H1 (cell line): Measurements from ENCODE around the gene SLC10A6. TPM values are rescaled to one million over a fixed set of nuclear protein-coding genes. Genes with fewer than 3 reads are reported as not detected.

ENCODE experiments used
- CTCF ChIA-PET: fragments of 300-600 bp; sonication (Branson Sonifier 250); formaldehyde crosslinking; loops from one replicate; lab custom pipeline; 2021; ENCODE audit not compliant: partially characterized antibody; lab: Charles Lee
- POLR2A ChIA-PET: fragments of 300-600 bp; sonication (Branson Sonifier 250); formaldehyde crosslinking; loops from one replicate; lab custom pipeline; 2021; ENCODE audit warnings: inconsistent platforms; ENCODE audit not compliant: partially characterized antibody; lab: Charles Lee
- DNase-seq, 2 experiments: peaks; one replicate each; pipeline versions ENCODE4 v3.0.0 to v3.0.0-alpha.2; 2010 to 2022; ENCODE audit warnings: low spot score in 2 of 2, low read depth in 1 of 2, mixed read lengths in 1 of 2
- FAIRE-seq: peaks from 2 replicates; lab custom pipeline; 2011; peaks lifted over from hg19 to GRCh38; lab: Jason Lieb, UNC
- H2AFZ ChIP-seq: 2 replicates; pipeline ENCODE4 v1.8.1; 2012; ENCODE audit warnings: low read length, inconsistent platforms
- H2AK5ac ChIP-seq: 2 replicates; pipeline ENCODE4 v1.6.1; 2013; ENCODE audit warnings: low read depth, low read length
- H2BK120ac ChIP-seq: replicated peaks from 2 replicates; pipeline ENCODE3; 2013; ENCODE audit warnings: low read depth, low read length, inconsistent platforms
- H2BK12ac ChIP-seq: 2 replicates; pipeline ENCODE4 v1.6.1; 2013; ENCODE audit warnings: low read depth, low read length
- H2BK15ac ChIP-seq: 2 replicates; pipeline ENCODE4 v1.6.1; 2013; ENCODE audit warnings: low read length
- H2BK20ac ChIP-seq: 2 replicates; pipeline ENCODE4 v1.6.1; 2013; ENCODE audit warnings: low read length
- H2BK5ac ChIP-seq: 2 replicates; pipeline ENCODE4 v1.6.1; 2013; ENCODE audit warnings: low read depth, low read length
- H3K14ac ChIP-seq: 2 replicates; pipeline ENCODE4 v1.6.1; 2013; ENCODE audit warnings: inconsistent platforms; ENCODE audit not compliant: insufficient read length
- H3K18ac ChIP-seq: 2 replicates; pipeline ENCODE4 v1.6.1; 2013; ENCODE audit warnings: low read length; ENCODE audit errors: extremely low read depth
- H3K23ac ChIP-seq: 2 replicates; pipeline ENCODE4 v1.6.1; 2013; ENCODE audit warnings: inconsistent platforms; ENCODE audit not compliant: insufficient read length
- H3K23me2 ChIP-seq: 2 replicates; pipeline ENCODE4 v1.6.1; 2013; ENCODE audit warnings: low read depth, low read length
- H3K27ac ChIP-seq: 2 replicates; pipeline ENCODE4 v1.6.1; 2011; ENCODE audit warnings: low read depth, low read length, inconsistent platforms
- H3K27me3 ChIP-seq, 4 experiments: replicated peaks in 1 of 4; 1 replicate in 1 of 4; 2 replicates in 3 of 4; pipeline versions ENCODE4 v1.6.1 to v1.8.1; 2011 to 2013; ENCODE audit warnings: low read length in 3 of 4, mild to moderate bottlenecking in 3 of 4, inconsistent platforms in 2 of 4, mixed read lengths in 2 of 4, moderate library complexity in 1 of 4; ENCODE audit not compliant: control insufficient read depth in 3 of 4, insufficient read depth in 3 of 4; ENCODE audit errors: extremely low read depth in 1 of 4
- H3K36me3 ChIP-seq, 4 experiments: 2 replicates each; pipeline versions ENCODE4 v1.6.1 to v1.8.1; 2011 to 2013; ENCODE audit warnings: mild to moderate bottlenecking in 4 of 4, low read length in 3 of 4, moderate library complexity in 2 of 4, control low read depth in 1 of 4, inconsistent platforms in 1 of 4; ENCODE audit not compliant: insufficient read depth in 4 of 4, control insufficient read depth in 2 of 4
- H3K4ac ChIP-seq: replicated peaks from 2 replicates; pipeline ENCODE3; 2013; ENCODE audit warnings: low read length, low read depth, mixed read lengths, inconsistent platforms; ENCODE audit not compliant: insufficient read length
- H3K4me1 ChIP-seq, 4 experiments: replicated peaks in 1 of 4; 1 replicate in 1 of 4; 2 replicates in 3 of 4; pipeline versions ENCODE4 v1.6.1 to v1.8.1; 2011 to 2013; ENCODE audit warnings: low read length in 3 of 4, inconsistent platforms in 2 of 4, mixed read lengths in 1 of 4; ENCODE audit not compliant: insufficient read depth in 4 of 4, control insufficient read depth in 3 of 4
- H3K4me2 ChIP-seq, 2 experiments: 2 replicates each; pipeline versions ENCODE4 v1.6.1 to v1.8.1; 2011 to 2013; ENCODE audit warnings: low read depth in 2 of 2, low read length in 2 of 2, control low read depth in 1 of 2, inconsistent platforms in 1 of 2, mild to moderate bottlenecking in 1 of 2; ENCODE audit not compliant: insufficient read depth in 1 of 2
- H3K4me3 ChIP-seq, 4 experiments: fragments of 200-600, 300-600 bp in 1 of 4; sonication (generic), shearing (Covaris generic), sonication (Bioruptor Twin) in 1 of 4; 2 replicates each; pipeline versions ENCODE4 v1.5.1 to v1.8.1; 2011 to 2016; ENCODE audit warnings: low read length in 4 of 4, low read depth in 3 of 4, control low read depth in 2 of 4, inconsistent platforms in 2 of 4, mild to moderate bottlenecking in 2 of 4, mixed read lengths in 1 of 4, moderate library complexity in 1 of 4; ENCODE audit not compliant: insufficient read depth in 2 of 4; ENCODE audit errors: extremely low read depth in 1 of 4
- H3K56ac ChIP-seq: replicated peaks from 2 replicates; pipeline ENCODE3; 2013; ENCODE audit warnings: low read depth, mild to moderate bottlenecking, mixed read lengths, low read length, inconsistent platforms; ENCODE audit not compliant: insufficient read length
- H3K79me1 ChIP-seq: 2 replicates; pipeline ENCODE4 v1.6.1; 2013; ENCODE audit warnings: low read depth, low read length, control low read depth
- H3K79me2 ChIP-seq, 2 experiments: 2 replicates each; pipeline versions ENCODE4 v1.6.1 to v1.8.1; 2012 to 2013; ENCODE audit warnings: low read length in 2 of 2, mild to moderate bottlenecking in 2 of 2, inconsistent platforms in 1 of 2; ENCODE audit not compliant: insufficient read depth in 2 of 2, control insufficient read depth in 1 of 2
- H3K9ac ChIP-seq, 4 experiments: replicated peaks in 1 of 4; 1 replicate in 1 of 4; 2 replicates in 3 of 4; pipeline versions ENCODE4 v1.6.1 to v1.8.1; 2011 to 2013; ENCODE audit warnings: low read depth in 3 of 4, low read length in 3 of 4, control low read depth in 2 of 4, mild to moderate bottlenecking in 2 of 4, moderate library complexity in 2 of 4, inconsistent platforms in 1 of 4; ENCODE audit errors: extremely low read depth in 1 of 4
- H3K9me3 ChIP-seq, 2 experiments: 2 replicates each; pipeline versions ENCODE4 v1.6.1 to v1.8.1; 2012 to 2013; ENCODE audit warnings: mild to moderate bottlenecking in 2 of 2, moderate library complexity in 2 of 2, control low read depth in 1 of 2, inconsistent platforms in 1 of 2, low read depth in 1 of 2, low read length in 1 of 2, mixed read lengths in 1 of 2; ENCODE audit not compliant: insufficient read depth in 2 of 2
- H4K20me1 ChIP-seq, 2 experiments: replicated peaks in 1 of 2; 2 replicates each; pipeline versions ENCODE3 to v1.8.1; 2011 to 2013; ENCODE audit warnings: inconsistent platforms in 2 of 2, low read length in 2 of 2, mild to moderate bottlenecking in 1 of 2; ENCODE audit not compliant: insufficient read depth in 2 of 2, control insufficient read depth in 1 of 2
- H4K5ac ChIP-seq: 2 replicates; pipeline ENCODE4 v1.6.1; 2013; ENCODE audit warnings: low read length, low read depth, mixed read lengths, inconsistent platforms; ENCODE audit not compliant: insufficient read length
- H4K8ac ChIP-seq: 2 replicates; pipeline ENCODE4 v1.8.0; 2013; ENCODE audit warnings: mild to moderate bottlenecking, moderate library complexity, low read length, inconsistent platforms; ENCODE audit not compliant: insufficient read depth; ENCODE audit errors: extremely low read depth
- H4K91ac ChIP-seq: replicated peaks from 2 replicates; pipeline ENCODE3; 2013; ENCODE audit warnings: low read length, mixed read lengths, inconsistent platforms; ENCODE audit not compliant: insufficient read length
- KDM1A ChIP-seq: fragments of 200-600, 300-600 bp; sonication (generic); IDR thresholded peaks from 2 replicates; pipeline ENCODE4 v1.7.1; 2016; ENCODE audit warnings: mild to moderate bottlenecking, low read length, borderline replicate concordance
- RAD21 ChIP-seq, 2 experiments: IDR thresholded peaks in 1 of 2; conservative IDR thresholded peaks in 1 of 2; 2 replicates each; pipeline ENCODE4 v1.6.1; 2011; ENCODE audit warnings: low read depth in 2 of 2, low read length in 2 of 2, improper control_type of control experiment in 1 of 2, inconsistent platforms in 1 of 2, mild to moderate bottlenecking in 1 of 2, moderate library complexity in 1 of 2
- SIRT6 ChIP-seq: IDR thresholded peaks from one replicate; pipeline ENCODE4 v1.7.1; 2012; ENCODE audit warnings: low read length, inconsistent platforms
- WGBS, 2 experiments: shearing (Covaris generic) in 1 of 2; methylation state at CpG; one replicate each; pipeline versions ENCODE4 v1.1.6 to v1.1.7; 2013 to 2015; ENCODE audit warnings: low lambda C conversion rate in 2 of 2, mixed read lengths in 2 of 2, inconsistent platforms in 1 of 2, low coverage in 1 of 2, missing lambda C conversion rate in 1 of 2; ENCODE audit not compliant: insufficient replicate concordance in 2 of 2, insufficient coverage in 1 of 2, insufficient read length in 1 of 2; ENCODE audit errors: extremely low coverage in 1 of 2, missing lambda C conversion rate in 1 of 2; 5-methylcytosine and 5-hydroxymethylcytosine counted together
- polyA plus RNA-seq, 7 experiments: library from polyadenylated mRNA; depleted of rRNA in 3 of 7; stranded (reverse) in 5 of 7; unstranded in 2 of 7; fragments of >200 nt in 5 of 7; fragments of 200-250 nt in 2 of 7; gene quantifications; 1 replicate in 5 of 7; 2 replicates in 1 of 7; 4 replicates in 1 of 7; pipeline versions ENCODE4 v1.2.1 to v1.2.3, GENCODE V29; 2011 to 2013; ENCODE audit warnings: missing spikeins in 2 of 7, mixed read lengths in 2 of 7
- total RNA-seq: library from RNA; stranded (reverse); fragmentation: NEBNext Ultra II Directional; extraction: Animal tissue kit (Norgen Biotek cat#: 25700); gene quantifications from 2 replicates; pipeline ENCODE4 v1.2.1, GENCODE V29; 2021

The SLC10A6 gene
- total and polyA plus RNA-seq, 2 of the 8 experiments (the other 6 are each of a cell fraction or from before 2014, with no cell fraction given), result not detected

DNA sequence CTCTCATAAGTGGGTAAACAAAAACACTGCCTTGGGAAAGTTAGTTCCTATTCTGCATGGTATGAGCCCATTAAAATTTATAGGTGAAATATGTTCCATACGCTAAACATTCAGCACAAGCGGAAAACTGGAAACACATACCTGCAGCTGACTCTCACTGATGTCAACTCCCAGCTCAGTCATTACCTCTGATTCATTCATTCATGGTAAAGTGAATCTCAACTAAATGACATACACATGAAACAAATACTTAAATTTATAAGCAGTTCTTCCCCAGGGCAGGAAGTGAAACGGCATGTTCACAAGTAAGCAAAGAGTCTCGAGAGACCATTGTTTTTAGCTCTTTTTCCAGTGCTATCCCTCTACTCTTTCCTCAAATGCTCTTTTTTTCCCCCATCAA is 1.6 kb downstream of the SLC10A6 start:
- no peak overlapping the region for H4K91ac ChIP-seq
- H2BK15ac ChIP-seq, result no peak overlapping the region
- TF ChIP-seq SIRT6, result no peak
- no peak for TF ChIP-seq RAD21 (IDR thresholded peaks at IDR 0.05 in 1 of 2, conservative IDR thresholded peaks at IDR 0.05 in 1 of 2; ENCODE audit: low read depth in 2 of 2, low read length in 2 of 2)
- TF ChIP-seq KDM1A, result no peak
- H3K27ac ChIP-seq, result no peak overlapping the region
- H3K79me2 ChIP-seq, result no peaks in the 10 kb centered on the region
- 90% methylated on average over 4 of the region's 4 CpGs; no CpG with 5 or more reads in 1 of the 2 experiments for WGBS, 2 experiments
- H3K18ac ChIP-seq, result no peak overlapping the region
- no peak overlapping the region for H2BK120ac ChIP-seq
- H4K20me1 ChIP-seq, result no peaks in the 10 kb centered on the region
- H3K9me3 ChIP-seq, result no peaks in the 10 kb centered on the region
- H2AFZ ChIP-seq, result 0 out of 2 replicates have a peak overlapping the region, but pooled peaks have one; percentile 4
- FAIRE-seq, result no peak
- no peaks in the 10 kb centered on the region for H3K79me1 ChIP-seq
- no peak overlapping the region for H4K8ac ChIP-seq
- H3K14ac ChIP-seq, result no peak overlapping the region
- 0 out of 2 replicates have a peak, but pooled peaks cover 1% of the 10 kb centered on the region for H3K23me2 ChIP-seq
- H2BK5ac ChIP-seq, result no peak overlapping the region
- H3K56ac ChIP-seq, result no peak overlapping the region
- no peak for DNase-seq
- no peak overlapping the region for H3K4ac ChIP-seq
- no peak overlapping the region for H3K4me2 ChIP-seq
- no peak overlapping the region for H4K5ac ChIP-seq
- no peak overlapping the region for H3K4me3 ChIP-seq
- H3K36me3 ChIP-seq, result no peaks in the 10 kb centered on the region
- no peak overlapping the region for H2AK5ac ChIP-seq
- no peaks in the 10 kb centered on the region for H3K27me3 ChIP-seq
- H3K4me1 ChIP-seq, result no peaks in the 10 kb centered on the region
- no peak overlapping the region for H2BK12ac ChIP-seq
- ChIA-PET CTCF (interaction anchor here (0.9 to 2.7 kb wide), 2 partner anchors 29 to 31 kb away, joined by 3 to 8 read pairs; no protein-coding TSS in a partner anchor), POLR2A (interaction anchor here (1.3 kb wide), 1 partner anchor 45 kb away, joined by 4 read pairs; no protein-coding TSS in a partner anchor)
- no peak overlapping the region for H3K23ac ChIP-seq
- no peak overlapping the region for H2BK20ac ChIP-seq
- no peak overlapping the region for H3K9ac ChIP-seq
